HG03432 (cell line): ENCODE results near the gene PTPRN2.
"Not testable (repeated sequence)": the region's sequence is repeated elsewhere in the genome, so short reads cannot be mapped to it uniquely, and the experiment has no call there.

Source experiments
- ATAC-seq: cut with Tn5 transposase; IDR thresholded peaks from one replicate; pipeline ENCODE4 v1.9.1; 2021; ENCODE audit warnings: mild to moderate bottlenecking, moderate library complexity; ENCODE audit not compliant: unreplicated experiment

Gene PTPRN2

DNA sequence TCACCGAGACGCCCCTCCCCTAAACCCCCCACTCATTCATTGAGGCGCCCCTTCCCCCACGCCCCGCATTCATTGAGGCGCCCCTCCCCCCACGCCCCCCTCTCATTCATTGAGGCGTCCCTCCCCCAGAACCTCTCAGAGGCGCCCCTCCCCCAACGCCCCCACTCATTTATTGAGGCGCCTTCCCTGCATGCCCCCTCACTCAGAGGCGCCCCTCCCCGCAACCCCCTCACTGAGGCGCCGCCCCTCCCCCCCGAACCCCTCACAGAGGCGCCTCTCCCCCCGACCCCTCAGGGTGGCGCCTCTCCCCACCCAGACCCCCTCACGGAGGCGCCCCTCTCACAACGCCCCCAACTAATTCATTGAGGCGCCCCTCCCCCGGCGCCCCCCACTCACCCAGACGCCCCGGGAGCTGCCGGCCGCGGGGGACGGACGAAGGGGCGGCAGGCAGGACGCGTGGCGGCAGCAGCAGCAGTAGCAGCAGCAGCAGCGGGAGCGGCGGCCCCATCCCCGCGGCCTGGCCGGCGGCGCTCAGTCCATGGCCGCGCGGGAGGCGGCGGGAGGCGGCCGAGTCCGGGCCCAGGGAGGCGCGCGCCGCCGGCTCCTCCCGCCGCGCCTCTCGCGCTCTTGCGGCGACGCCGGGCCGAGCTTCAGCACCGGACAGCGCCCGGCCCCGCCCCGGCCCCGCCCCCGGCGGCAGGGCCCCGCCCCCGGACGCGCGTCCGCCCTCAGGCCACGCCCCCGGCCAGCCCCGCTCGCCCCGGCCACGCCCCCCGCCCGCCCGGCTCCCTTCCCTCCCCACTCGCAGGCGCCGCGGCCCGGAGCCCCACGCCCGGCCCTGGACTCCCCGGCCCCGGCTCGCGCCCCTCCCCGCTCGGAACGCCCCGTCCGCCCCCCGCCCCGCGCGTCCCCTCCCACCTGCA is at the start of gene PTPRN2:
PTPRN2 (minus strand) TSS at position 662 of the 923 bp plus-strand sequence.
- peak; percentile 65 for ATAC-seq

DNA sequence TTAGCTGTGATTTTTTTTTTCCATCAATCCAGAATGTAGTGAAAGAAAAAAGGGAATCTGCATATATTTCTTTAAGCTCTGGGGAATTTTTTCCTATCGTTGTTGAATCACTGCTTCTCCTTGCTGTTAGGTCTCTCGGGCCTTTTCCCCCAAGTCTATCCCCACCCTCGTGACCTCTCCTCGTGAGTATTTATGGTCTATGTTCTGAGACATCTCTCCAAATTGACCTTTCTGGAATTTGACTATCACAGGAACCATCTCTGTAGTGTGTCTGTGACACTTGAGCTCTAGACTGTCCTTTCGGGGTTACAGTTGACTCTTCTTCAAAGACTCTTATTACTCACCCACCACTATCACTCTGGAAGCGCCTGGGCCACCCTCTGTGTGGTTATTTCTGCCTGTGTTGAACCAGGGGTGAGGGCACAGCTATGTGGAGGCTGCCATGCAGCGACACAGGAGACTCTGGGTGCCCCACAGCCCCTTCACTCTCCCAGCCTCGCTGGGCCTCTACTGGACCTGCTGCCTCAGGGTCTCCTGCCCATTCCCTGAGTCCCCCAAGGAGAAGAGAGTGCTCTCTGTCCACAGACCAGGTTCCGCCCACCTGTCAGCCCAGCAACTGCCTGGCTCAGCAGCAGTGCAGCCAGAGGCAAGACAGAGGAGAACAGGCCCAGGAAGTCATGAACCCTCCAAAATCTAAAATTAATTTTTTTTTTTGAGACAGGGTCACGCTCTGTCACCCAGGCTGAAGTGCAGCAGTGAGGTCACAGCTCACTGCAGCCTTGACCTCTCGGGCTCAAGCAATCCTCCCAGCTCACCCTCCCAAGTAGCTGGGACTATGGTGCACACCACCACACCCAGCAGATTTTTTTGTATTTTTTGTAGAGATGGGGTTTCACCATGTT is 45.7 kb upstream of the PTPRN2 start:
- peak; percentile 91 for ATAC-seq

DNA sequence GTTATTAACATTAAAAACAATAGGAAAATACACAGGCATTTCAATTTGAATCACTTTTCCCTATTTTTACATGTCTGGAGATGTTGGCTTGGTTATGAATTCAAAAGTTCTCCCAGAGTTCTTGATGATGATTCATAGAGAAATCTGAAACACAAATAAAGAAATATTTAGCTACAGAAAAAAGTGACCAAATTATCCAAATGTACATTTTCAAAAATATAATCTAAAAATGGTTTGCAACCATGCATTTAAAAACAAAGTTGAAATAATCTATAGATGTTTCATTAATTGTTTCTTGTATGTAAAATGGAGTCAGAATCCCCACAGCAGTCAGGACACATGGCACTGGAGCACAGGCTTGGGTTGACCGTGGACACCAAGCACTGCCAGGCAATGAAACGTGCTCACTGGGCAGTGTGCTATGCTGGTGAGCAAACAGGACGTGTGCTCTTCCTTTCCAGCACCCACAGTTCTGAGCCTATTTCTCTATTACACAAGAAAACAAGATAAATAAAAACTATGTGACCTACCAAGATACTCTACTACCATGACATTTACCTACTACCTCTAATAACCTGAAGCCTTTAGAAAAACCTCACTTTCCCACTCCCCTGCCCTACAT is 44.1 kb upstream of the PTPRN2 start:
- ATAC-seq, result no peak

- not testable (repeated sequence) for ATAC-seq
Observed at GRCh38 chr7:158626289-158626688, 38.7 kb upstream of the PTPRN2 start.

DNA sequence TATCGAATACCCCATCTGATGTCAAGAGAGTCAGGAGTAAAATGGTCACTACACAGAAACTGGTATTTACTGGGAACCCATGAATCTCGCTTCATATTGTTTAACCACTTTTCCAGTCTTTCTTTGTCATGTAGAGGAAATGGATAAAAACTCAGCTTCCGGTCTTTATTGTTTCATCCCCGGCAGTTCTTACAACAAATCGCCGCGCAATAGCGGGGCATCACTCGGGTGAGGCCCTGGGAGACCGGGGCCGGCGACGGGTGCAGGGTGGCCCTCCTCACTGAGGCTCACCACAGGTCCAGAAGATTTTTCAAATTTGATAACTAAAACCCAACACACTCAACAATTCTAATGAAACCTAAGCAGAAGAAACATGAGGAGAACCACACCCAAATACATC is 35.6 kb upstream of the PTPRN2 start:
- no peak for ATAC-seq

- no peak for ATAC-seq
Observed at GRCh38 chr7:158620839-158621441, 33.3 kb upstream of the PTPRN2 start.

DNA sequence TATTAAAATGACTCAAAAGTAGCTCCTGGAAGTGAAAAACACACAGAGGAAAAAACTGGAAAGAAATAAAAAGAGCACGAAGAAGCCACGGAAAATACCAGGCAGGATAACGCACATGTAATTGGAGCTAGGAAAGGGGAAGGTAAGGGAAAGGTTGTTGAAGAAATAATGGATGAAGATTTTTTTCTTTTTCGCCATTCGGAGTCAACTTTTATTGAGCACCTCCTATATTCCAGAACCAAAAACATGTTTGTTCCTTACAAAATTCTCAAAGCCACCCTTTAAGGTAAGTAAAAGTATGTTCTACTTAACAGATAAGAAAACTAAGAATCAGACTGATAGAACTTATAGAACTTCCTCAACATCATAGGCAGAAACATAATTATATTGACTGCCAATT is 32.8 kb upstream of the PTPRN2 start:
- no peak for ATAC-seq

DNA sequence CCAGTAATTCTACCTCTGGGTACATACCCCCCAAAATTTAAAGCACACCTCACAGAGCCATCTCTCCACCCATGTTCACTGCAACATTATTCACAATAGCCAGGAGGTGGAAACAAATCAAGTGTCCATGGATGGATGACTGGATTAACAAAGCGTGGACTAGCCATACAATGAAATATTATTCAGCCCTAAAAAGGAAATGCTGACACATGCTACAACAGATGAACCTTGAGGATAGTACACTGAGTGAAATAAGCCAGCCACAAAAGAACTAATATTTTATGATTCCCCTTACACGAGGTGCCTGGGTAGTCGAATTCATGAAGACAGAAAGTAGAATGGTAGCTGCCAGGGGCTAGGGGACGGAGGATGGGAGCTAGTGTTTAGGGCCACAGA is 31.1 kb upstream of the PTPRN2 start:
- ATAC-seq, result no peak

GRCh38 chr7:158617737-158618128 is 30.1 kb upstream of the PTPRN2 start:
- no peak for ATAC-seq

DNA sequence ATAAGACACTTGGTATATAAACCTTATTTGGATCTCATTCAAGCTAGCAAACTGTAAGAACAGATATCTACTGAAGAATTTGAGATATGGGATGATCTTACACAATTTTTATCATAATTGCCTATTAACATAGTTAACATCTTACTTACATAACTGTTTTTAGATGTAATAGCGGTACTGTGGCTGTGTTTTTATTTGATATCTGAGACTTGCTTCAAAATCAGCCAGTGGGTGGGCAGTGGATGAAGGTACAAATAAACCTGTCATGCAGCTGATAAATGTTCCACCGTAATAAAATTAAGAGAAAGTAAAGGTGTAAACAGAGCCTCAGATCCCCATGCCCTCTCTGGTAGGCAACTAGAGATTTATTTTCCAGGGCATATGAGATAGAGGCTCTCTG is 28.4 kb upstream of the PTPRN2 start:
- ATAC-seq, result no peak

DNA sequence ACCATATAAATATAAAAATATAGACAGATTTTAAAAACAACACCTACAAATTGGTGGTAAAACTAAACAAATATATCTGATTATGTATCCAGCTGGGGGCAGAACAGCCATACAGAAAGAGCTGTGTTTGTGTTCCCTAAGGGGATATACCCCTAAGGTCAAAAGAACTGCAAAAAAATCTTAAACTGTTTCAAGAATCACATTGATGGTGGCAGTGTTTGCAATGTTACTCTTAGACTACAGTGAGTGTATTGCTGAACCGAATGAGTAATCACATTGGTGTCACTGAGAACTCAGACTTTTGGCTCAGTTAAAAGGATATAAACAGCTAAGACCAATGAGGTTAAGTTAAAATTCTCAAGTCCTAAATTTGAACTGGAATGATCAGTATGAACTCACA is 27.1 kb upstream of the PTPRN2 start:
- no peak for ATAC-seq

DNA sequence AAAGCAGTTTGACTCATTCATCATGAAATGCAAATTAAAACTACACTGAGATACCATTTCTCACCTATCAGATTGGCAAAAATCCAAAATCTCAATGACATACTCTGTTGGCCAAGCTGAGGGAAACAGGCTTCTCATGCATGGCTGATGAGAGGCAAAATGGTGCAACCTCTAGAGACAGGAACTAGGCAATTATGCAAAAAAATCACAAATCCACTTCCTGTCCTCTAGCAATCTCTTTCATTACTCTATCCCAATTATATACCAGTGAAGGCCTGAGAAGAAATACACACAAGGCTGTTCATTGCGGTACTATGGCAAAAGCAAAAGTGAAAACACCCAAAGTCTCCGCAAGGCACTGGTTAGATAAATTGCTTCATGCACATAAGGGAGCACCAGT is 25.9 kb upstream of the PTPRN2 start:
- peak; percentile 92 for ATAC-seq

GRCh38 chr7:158612546-158612945 is 24.9 kb upstream of the PTPRN2 start:
- no peak for ATAC-seq

- no peak for ATAC-seq
Observed at GRCh38 chr7:158611541-158611940, 23.9 kb upstream of the PTPRN2 start.

GRCh38 chr7:158609313-158609974 is 21.8 kb upstream of the PTPRN2 start:
- ATAC-seq, result no peak

GRCh38 chr7:158607563-158607962 is 19.9 kb upstream of the PTPRN2 start:
- ATAC-seq, result no peak

- no peak for ATAC-seq
Observed at GRCh38 chr7:158606671-158607424, 19.2 kb upstream of the PTPRN2 start.

DNA sequence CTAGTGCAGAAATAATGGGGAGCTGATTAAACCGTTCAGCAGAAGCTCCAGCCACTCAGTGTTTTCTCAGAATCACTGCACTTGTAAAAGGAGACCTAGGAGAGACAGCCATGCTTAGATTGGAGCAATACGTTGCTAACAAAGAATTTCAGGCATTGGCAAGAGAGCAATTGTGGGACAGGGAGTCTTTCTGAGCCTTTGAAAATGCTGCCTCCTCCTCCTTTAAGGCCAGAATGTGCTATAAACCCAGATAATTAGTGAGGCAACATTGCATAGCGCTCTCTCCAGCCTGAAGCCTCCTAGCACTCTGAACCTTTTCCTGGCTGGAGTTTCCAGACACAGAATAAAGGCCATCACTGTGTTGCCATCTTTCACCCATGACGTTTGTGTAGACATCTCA is 18.5 kb upstream of the PTPRN2 start:
- no peak for ATAC-seq
